GM12878 (cell line): ENCODE data around the gene UMAD1. TPM values are rescaled to one million over a fixed set of nuclear protein-coding genes. Genes with fewer than 3 reads are reported as not detected.

Experiments
- ATAC-seq: fragments of 200-7000 bp; cut with Tn5 transposase; 3 replicates; pipeline ENCODE4 v1.9.1; 2020; ENCODE audit warnings: mild to moderate bottlenecking, moderate library complexity
- BruUV-seq: library from RNA; stranded (reverse); fragments of 400-500 nt; replicated peaks from 2 replicates; lab custom pipeline; 2021; lab: Mats Ljungman, UMichigan
- CTCF ChIA-PET: fragments of 300-600 bp; sonication (Branson Sonifier 250); formaldehyde crosslinking; extraction: SDS; loops from one replicate; lab custom pipeline; 2021; ENCODE audit warnings: inconsistent platforms; lab: Yijun Ruan, JAX
- POLR2A ChIA-PET: fragments of 350-600 bp; formaldehyde crosslinking; extraction: SDS; loops from one replicate; lab custom pipeline; 2021; ENCODE audit warnings: inconsistent platforms; lab: Charles Lee
- RAD21 ChIA-PET: fragments of 300-600 bp; sonication (Branson Sonifier 250); formaldehyde crosslinking; loops from one replicate; lab custom pipeline; 2023; ENCODE audit warnings: antibody characterized with exemption; ENCODE audit not compliant: unreplicated experiment; lab: Charles Lee
- SMC1A ChIA-PET: fragments of 300-600 bp; sonication (Branson Sonifier 250); formaldehyde crosslinking; loops from one replicate; lab custom pipeline; 2023; ENCODE audit not compliant: unreplicated experiment, uncharacterized antibody; lab: Charles Lee
- DNase-seq: peaks from one replicate; pipeline ENCODE4 v3.0.0-alpha.2; 2011; ENCODE audit warnings: low read depth, low spot score
- FAIRE-seq: peaks from 3 replicates; lab custom pipeline; 2011; peaks lifted over from hg19 to GRCh38; lab: Jason Lieb, UNC
- H2AFZ ChIP-seq: 2 replicates; pipeline ENCODE4 v1.6.0; 2011; ENCODE audit warnings: low read depth, low read length, control low read depth; ENCODE audit not compliant: control insufficient read depth
- H3K27ac ChIP-seq: 2 replicates; pipeline ENCODE4 v1.5.1; 2011; ENCODE audit warnings: control low read depth; ENCODE audit not compliant: control insufficient read depth, insufficient read depth
- H3K27me3 ChIP-seq, 2 experiments: replicated peaks in 1 of 2; 2 replicates each; pipeline versions ENCODE4 v1.6.0 to v1.6.1; 2011; ENCODE audit warnings: low read length in 1 of 2; ENCODE audit not compliant: control insufficient read depth in 2 of 2, insufficient read depth in 2 of 2
- H3K36me3 ChIP-seq, 2 experiments: 2 replicates each; pipeline ENCODE4 v1.5.1; 2011; ENCODE audit warnings: low read length in 1 of 2; ENCODE audit not compliant: control insufficient read depth in 2 of 2, insufficient read depth in 2 of 2
- H3K4me1 ChIP-seq: 2 replicates; pipeline ENCODE4 v1.6.1; 2011; ENCODE audit warnings: mild to moderate bottlenecking, low read length, moderate library complexity, mixed read lengths; ENCODE audit not compliant: control insufficient read depth, insufficient read depth
- H3K4me2 ChIP-seq: 2 replicates; pipeline ENCODE4 v1.6.0; 2011; ENCODE audit warnings: control low read depth; ENCODE audit not compliant: control insufficient read depth, insufficient read depth
- H3K4me3 ChIP-seq: fragments of 200-600 bp; sonication (generic); 2 replicates; pipeline ENCODE4 v1.5.1; 2016
- H3K79me2 ChIP-seq: 2 replicates; pipeline ENCODE4 v1.6.0; 2011; ENCODE audit warnings: low read length; ENCODE audit not compliant: control insufficient read depth, insufficient read depth
- H3K9ac ChIP-seq: 2 replicates; pipeline ENCODE4 v1.8.0; 2011; ENCODE audit warnings: low read length, control low read depth, mixed read lengths; ENCODE audit not compliant: control insufficient read depth, insufficient read depth
- H3K9me3 ChIP-seq: replicated peaks from 3 replicates; pipeline ENCODE4 v1.5.1; 2011; ENCODE audit warnings: mild to moderate bottlenecking, low read length; ENCODE audit not compliant: control insufficient read depth, insufficient read depth
- H4K20me1 ChIP-seq: 2 replicates; pipeline ENCODE4 v1.6.0; 2011; ENCODE audit not compliant: control insufficient read depth, insufficient read depth
- ESRRA ChIP-seq: IDR thresholded peaks from 2 replicates; pipeline ENCODE4 v1.6.1; 2012; ENCODE audit warnings: mild to moderate bottlenecking, low read length, improper control_type of control experiment
- FOXK2 ChIP-seq: fragments of 450-650 bp; IDR thresholded peaks from 2 replicates; pipeline ENCODE4 v1.6.1; 2017; ENCODE audit warnings: mild to moderate bottlenecking, moderate library complexity
- HDGF ChIP-seq: fragments of 450-650 bp; IDR thresholded peaks from 2 replicates; pipeline ENCODE4 v1.6.1; 2016; ENCODE audit warnings: antibody characterized with exemption
- IRF3 ChIP-seq: fragments of 450-650 bp; IDR thresholded peaks from 2 replicates; pipeline ENCODE4 v1.6.1; 2014; ENCODE audit warnings: mild to moderate bottlenecking
- MLLT1 ChIP-seq: fragments of 450-650 bp; IDR thresholded peaks from 2 replicates; pipeline ENCODE4 v1.6.1; 2016; ENCODE audit warnings: mild to moderate bottlenecking
- NR2C2 ChIP-seq: IDR thresholded peaks from 2 replicates; pipeline ENCODE4 v1.6.1; 2011; ENCODE audit warnings: borderline replicate concordance, low read depth; ENCODE audit not compliant: control insufficient read depth, insufficient read length
- NR2F1 ChIP-seq: fragments of 450-650 bp; conservative IDR thresholded peaks from 2 replicates; pipeline ENCODE4 v1.6.1; 2017; ENCODE audit warnings: mild to moderate bottlenecking
- RELB ChIP-seq: fragments of 450-650 bp; IDR thresholded peaks from 2 replicates; pipeline ENCODE4 v1.6.1; 2017; ENCODE audit warnings: low read depth, mild to moderate bottlenecking, moderate library complexity
- REST ChIP-seq: IDR thresholded peaks from 2 replicates; pipeline ENCODE4 v1.6.1; 2012; ENCODE audit warnings: mild to moderate bottlenecking, low read depth, low read length
- SMAD5 ChIP-seq: IDR thresholded peaks from 2 replicates; pipeline ENCODE4 v1.6.1; 2016; ENCODE audit warnings: antibody characterized with exemption, low read depth
- SUZ12 ChIP-seq: fragments of 200-600 bp; sonication (generic); IDR thresholded peaks from one replicate; pipeline ENCODE4 v1.6.1; 2018; ENCODE audit warnings: antibody characterized with exemption, mild to moderate bottlenecking; ENCODE audit not compliant: unreplicated experiment
- ZBTB11 ChIP-seq: fragments of 450-650 bp; formaldehyde crosslinking; IDR thresholded peaks from 2 replicates; pipeline ENCODE4 v1.5.0; 2022; ENCODE audit warnings: mild to moderate bottlenecking, missing genetic modification characterization
- WGBS: methylation state at CpG from one replicate; pipeline ENCODE4 v1.1.6; 2016; ENCODE audit warnings: low lambda C conversion rate; ENCODE audit not compliant: insufficient replicate concordance, insufficient coverage; ENCODE audit errors: missing lambda C conversion rate; 5-methylcytosine and 5-hydroxymethylcytosine counted together
- in situ Hi-C: fragments of 300-500 bp; cut with MboI; formaldehyde crosslinking; loops from 9 replicates; pipeline ENCODE4 v1.14.3; 2018; ENCODE audit warnings: mixed read lengths
- intact Hi-C: fragments of 100-400 bp; cut with micrococcal nuclease; formaldehyde crosslinking; loops from one replicate; pipeline ENCODE4 v1.14.2; 2022; ENCODE audit not compliant: unreplicated experiment
- polyA plus RNA-seq, 11 experiments: library from polyadenylated mRNA; depleted of rRNA in 4 of 11; unstranded in 6 of 11; stranded (reverse) in 5 of 11; fragments of >200 nt; fragmentation: Nextera tagmentation in 4 of 11; fragmentation: Illumina TruSeq in 1 of 11; extraction: Ambion mirVana in 4 of 11; extraction: Trizol in 1 of 11; gene quantifications; 1 replicate in 1 of 11; 2 replicates in 10 of 11; pipeline versions ENCODE4 v1.2.1 to v1.2.3, GENCODE V29; 2011 to 2016; ENCODE audit warnings: inconsistent platforms in 2 of 11, missing spikeins in 2 of 11, low read depth in 1 of 11
- total RNA-seq, 4 experiments: library from RNA; depleted of rRNA in 3 of 4; stranded (reverse); fragments of >200 nt in 3 of 4; fragmentation: Illumina TruSeq in 1 of 4; extraction: Trizol in 1 of 4; gene quantifications; 2 replicates each; pipeline versions ENCODE4 v1.2.1 to v1.2.3, GENCODE V29; 2013 to 2021

Gene UMAD1
- total and polyA plus RNA-seq, 10 of the 15 experiments (the other 5 are each of a cell fraction or from before 2014, with no cell fraction given): 6.0 to 28.6 (median 9.3) TPM

GRCh38 chr7:7820939-7821338, 180.4 kb downstream of the UMAD1 start:
- H3K4me3 ChIP-seq: no peak overlapping the region
- ATAC-seq: peak; percentile 75
- intact Hi-C loops: loop anchor here (2.0 kb wide), 4 partner anchors 48 to 356 kb away; partner anchors contain the start of gene GLCCI1
- peak overlapping the region; percentile 34; the same call in 1 of the 2 replicates for H2AFZ ChIP-seq
- 10% methylated on average over 3 of the region's 3 CpGs for WGBS
- SMC1A ChIA-PET: interaction anchor here (0.9 to 6.6 kb wide), 39 partner anchors 9 to 369 kb away, joined by 3 to 36 read pairs (median 5); partner anchors contain the start of genes GLCCI1 and UMAD1
- no TSS peak for BruUV-seq
- peak overlapping the region; percentile 53 for H3K27ac ChIP-seq
- in situ Hi-C loops: loop anchor here (5.0 kb wide), 1 partner anchor 146 kb away; the partner anchor contains the start of gene GLCCI1
- CTCF ChIA-PET: interaction anchor here (0.6 to 2.2 kb wide), 14 partner anchors 11 to 547 kb away, joined by 3 to 10 read pairs (median 3); no protein-coding TSS in a partner anchor
- H3K4me1 ChIP-seq: peaks cover 45% of the 10 kb centered on the region
- H3K9me3 ChIP-seq: peaks cover 4% of the 10 kb centered on the region
- H3K36me3 ChIP-seq: no peaks in the 10 kb centered on the region
- no peak overlapping the region for H3K9ac ChIP-seq
- no peaks in the 10 kb centered on the region for H4K20me1 ChIP-seq
- POLR2A ChIA-PET: interaction anchor here (0.6 to 2.5 kb wide), 13 partner anchors 16 to 149 kb away, joined by 3 to 10 read pairs (median 3); no protein-coding TSS in a partner anchor
- RAD21 ChIA-PET: interaction anchor here (0.7 to 7.7 kb wide), 42 partner anchors 8 to 475 kb away, joined by 3 to 56 read pairs (median 5); partner anchors contain the start of genes GLCCI1 and RPA3
- FAIRE-seq: no peak
- H3K79me2 ChIP-seq: no peaks in the 10 kb centered on the region
- peak overlapping the region; percentile 68 for H3K4me2 ChIP-seq
- DNase-seq: peak; percentile 77
- no peaks in the 10 kb centered on the region for H3K27me3 ChIP-seq
- TF ChIP-seq FOXK2 (no peak), SUZ12 (no peak), RELB (peak; percentile 69), SMAD5 (no peak), NR2F1 (peak; percentile 73), MLLT1 (no peak; the same call in 1 of the 2 replicates), HDGF (no peak), REST (no peak), ZBTB11 (no peak), ESRRA (no peak), NR2C2 (no peak), IRF3 (no peak)
